Measurements from ENCODE around the gene SIVA1.
"Not testable (repeated sequence)": the region's sequence is repeated elsewhere in the genome, so short reads cannot be mapped to it uniquely, and the experiment has no call there.

SIVA1 gene

DNA sequence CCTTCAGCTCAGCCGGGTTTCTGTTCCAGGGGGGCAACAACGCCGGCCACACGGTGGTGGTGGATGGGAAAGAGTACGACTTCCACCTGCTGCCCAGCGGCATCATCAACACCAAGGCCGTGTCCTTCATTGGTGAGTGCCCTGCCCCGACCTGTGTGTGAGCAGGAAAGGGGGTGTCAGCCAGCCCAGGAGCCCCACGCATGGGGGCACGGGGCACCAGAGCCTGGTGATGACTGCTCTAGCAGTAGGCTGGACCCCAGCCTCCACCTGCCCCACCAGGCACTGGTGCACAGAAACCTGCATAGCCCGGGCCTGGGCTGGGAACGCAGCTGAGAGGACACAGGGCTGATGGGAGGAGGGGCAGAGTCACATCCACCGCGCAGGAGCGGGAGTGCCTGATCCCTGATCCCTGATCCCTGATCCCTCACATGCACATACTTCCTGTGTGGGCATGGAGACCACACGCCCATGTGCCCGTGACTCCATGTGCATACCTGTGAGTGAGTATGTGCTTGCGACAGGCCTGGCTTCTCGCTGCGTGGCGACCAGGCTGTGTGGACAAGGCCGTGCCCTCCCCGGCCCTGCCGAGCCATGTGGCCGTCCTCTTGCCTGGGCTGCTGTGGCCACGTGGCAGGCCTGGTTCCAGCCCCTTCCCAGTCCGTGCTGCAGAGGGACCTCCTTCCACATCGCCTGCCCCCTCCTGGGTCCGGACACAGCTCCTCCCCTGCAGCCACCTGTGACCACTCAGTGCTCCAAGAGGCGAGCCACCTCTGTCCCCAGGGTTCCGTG is 17.8 kb upstream of the SIVA1 start:
- no peak for DNase-seq

DNA sequence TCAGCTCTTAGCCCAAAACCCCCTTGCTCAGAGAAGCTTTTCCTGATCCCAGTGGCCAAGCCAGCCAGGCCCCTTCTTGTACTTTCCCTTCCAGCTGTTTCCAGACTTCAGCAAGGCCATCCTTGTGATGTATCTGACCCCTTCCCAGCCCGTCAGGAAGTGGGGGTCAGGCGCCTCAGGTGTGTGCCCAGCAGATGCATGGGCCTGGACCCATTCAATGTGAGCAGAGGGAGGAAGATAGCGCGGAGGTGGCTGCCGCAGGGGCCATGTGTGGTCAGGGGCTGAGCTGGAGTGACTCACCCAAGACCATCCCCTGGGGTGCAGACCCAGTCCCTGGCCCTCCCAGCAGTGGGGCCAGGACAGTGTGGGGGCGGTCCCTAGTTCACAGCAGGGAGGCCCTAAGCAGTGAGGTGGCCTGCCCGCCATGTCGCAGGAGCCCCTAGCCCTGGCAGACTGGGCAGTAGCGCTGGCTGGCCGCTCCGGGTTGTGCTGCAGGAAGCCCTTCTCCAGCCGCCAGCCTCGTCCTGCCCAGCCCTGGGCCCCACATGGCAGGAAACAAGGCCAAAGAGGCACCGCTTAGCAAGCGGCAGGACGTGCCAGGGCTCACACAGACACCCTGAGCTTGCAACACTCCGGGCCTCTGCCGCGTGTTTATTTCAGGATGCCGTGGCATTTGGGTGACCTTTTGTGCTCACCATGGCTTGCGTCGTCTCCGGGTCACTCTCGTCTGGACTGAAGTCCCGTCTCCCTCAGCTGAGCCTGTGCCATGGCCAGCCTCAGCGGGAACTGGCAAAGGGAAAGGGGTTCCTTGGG is 16.9 kb upstream of the SIVA1 start:
- DNase-seq, result no peak

DNA sequence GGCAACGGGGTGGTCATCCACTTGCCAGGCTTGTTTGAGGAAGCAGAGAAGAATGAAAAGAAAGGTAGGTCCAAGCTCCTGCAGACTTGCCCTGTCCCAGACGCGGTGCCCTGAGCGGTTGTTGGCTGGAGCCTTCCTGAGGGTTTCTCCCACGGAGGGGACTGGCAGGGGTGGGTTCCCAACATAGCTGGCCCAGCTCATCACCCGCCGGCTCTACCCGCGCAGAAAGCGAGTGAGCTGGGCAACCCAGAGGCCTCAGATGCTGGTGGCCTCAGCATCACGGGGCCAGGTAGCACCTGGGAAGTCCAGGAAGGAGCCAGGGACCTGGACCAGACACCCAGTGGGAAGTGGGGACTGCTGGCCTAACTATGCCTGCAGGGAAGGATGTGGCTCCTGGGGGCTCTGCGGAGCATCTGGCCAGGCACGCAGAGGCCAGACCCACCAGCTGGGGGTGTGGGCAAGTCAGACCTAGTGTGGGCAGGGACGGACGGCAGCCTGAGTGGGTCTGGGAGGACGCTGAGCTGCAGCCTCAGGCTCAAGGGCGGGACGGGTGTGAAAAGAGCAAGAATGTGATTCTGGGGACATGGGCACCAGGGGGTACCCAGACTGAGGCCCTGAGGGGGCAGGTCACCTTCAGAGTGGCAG is 14.4 kb upstream of the SIVA1 start:
- DNase-seq, result no peak

DNA sequence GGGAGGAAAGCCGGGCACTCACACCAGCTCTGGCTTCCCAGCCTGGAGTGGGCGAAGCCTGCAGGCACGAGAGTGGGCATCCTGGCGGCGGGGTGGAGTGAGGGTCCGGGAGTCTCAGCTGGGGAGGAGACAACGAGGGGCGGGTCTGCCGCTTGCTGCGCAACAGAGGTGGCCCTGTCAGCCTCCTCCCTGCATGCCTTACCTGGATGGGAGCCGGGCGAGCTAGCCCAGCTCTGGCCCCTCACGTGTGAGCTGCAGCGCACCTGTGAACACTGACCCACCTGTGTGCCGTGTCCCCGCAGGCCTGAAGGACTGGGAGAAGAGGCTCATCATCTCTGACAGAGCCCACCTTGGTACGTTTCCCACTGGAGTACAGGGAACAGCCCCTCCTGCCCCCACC is 13.9 kb upstream of the SIVA1 start:
- DNase-seq, result no peak

DNA sequence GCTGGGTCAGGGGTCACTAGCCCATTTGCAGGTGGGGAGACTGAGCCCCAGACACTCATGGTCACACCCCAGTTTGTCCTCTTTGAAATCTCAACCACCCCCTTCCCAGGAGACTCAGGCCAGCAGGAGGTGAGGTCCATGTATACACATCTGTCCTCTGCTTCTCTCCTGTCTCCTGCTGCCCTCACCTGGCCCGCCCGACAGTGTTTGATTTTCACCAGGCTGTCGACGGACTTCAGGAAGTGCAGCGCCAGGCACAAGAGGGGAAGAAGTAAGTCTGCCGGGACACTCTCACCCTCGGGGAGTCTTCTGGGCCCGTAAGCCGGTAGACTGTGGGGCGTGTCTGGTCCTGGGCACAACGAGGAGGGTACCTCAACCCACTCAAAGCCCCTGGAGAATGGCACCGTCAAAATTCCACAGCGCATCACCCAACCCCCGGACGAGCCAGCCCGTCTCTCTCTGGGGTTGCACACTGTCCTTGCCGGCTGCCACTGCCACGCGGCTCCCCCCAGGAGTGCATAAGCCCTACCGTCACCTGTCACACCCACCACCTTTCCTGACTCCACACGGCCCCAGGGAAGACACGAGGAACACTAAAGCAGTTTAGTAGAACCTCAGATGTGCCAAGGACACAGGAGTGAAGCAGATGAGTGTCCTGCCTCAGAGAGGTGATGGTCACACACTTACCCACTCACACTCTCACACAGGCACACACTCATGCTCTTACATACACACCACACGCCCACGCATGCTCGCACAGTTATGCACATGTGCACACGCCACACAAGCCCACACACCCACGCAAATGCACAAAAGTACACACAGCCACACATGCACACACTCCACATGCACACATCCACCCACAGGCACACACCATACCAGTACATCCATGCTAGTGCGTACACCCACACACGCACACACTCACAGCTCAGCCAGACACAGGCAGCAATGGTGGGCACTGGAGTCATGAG is 13.1 kb upstream of the SIVA1 start:
- DNase-seq, result no peak

DNA sequence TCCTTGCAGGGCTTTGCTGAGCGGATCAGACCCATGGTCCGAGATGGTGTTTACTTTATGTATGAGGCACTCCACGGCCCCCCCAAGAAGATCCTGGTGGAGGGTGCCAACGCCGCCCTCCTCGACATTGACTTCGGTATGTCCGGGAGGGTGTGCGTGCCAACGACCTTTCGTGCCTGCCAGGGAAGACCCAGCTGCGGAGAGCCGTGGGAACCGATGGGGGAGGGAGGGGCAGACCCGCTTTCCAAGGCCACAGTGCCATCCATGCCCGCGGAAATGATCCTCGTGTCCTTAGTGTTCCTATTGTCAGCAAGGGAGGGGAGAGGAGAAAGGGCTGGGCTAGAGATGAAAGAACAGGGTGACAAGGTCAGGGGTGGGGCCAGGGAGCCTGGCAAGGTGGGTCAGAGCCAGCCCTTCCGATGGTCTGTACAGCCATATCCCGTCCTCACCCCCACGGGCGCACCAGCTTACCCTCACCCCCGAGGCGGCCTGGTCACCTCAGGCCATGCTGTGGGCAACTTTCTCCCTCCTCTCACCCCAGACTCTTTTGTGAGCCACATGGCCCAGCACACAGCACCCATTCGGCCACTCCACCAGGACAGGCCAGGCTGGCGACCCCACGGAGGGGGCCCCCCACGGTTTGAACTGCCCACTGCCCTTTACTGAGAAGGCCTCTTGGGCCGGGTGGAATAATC is 11.7 kb upstream of the SIVA1 start:
- DNase-seq, result no peak

DNA sequence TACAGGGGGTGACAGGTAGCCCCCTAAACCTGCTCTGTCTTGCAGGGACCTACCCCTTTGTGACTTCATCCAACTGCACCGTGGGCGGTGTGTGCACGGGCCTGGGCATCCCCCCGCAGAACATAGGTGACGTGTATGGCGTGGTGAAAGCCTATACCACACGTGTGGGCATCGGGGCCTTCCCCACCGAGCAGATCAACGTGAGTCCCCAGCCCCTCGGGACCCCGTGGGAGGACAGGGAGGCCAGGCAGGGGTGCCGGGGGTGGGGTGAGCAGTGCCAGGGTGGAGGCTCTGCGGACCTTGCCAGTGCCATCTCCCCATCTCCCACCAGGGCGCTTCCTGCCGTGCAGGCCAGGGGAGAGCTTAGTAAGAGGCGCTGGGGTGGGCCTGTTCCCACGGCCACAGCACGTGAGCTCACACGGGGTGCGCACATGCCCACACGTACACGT is 11.1 kb upstream of the SIVA1 start:
- DNase-seq, result no peak

DNA sequence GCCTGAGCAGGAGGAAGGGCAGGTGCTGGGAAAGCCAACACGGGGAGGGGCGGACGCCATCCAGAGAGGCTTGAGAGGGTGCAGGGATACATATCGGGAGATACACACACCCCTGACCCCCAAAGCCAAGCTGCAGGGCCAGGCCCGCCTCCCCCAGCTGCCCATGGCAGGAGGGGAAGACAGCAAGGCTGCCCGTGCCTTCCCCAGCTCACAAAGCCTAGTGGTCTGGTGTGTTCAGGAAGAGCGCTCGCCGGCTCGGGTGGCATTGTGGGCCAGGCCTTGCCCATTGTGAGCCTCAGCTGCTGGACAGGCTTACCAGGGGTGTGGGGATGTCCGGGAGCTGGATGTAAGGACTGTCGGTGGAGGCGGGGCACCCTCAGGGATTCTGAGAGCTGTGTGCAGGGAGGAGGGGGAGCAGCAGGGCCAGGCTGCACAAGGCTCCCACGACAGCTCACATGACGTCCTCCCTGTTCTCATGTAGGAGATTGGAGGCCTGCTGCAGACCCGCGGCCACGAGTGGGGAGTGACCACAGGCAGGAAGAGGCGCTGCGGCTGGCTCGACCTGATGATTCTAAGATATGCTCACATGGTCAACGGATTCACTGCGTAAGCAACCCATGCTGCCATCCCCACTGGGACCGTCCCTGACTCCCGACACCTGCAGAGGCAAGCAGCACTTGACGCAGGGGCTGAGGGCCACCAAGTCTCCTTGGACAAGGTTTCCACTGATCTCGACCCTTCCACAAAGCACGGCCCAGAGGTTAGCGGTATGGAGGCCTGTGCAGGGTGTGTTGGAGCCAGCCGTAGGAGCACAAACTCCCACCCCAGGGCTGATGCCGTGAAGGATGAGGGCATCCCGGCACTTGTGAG is 10.1 kb upstream of the SIVA1 start:
- DNase-seq, result no peak

DNA sequence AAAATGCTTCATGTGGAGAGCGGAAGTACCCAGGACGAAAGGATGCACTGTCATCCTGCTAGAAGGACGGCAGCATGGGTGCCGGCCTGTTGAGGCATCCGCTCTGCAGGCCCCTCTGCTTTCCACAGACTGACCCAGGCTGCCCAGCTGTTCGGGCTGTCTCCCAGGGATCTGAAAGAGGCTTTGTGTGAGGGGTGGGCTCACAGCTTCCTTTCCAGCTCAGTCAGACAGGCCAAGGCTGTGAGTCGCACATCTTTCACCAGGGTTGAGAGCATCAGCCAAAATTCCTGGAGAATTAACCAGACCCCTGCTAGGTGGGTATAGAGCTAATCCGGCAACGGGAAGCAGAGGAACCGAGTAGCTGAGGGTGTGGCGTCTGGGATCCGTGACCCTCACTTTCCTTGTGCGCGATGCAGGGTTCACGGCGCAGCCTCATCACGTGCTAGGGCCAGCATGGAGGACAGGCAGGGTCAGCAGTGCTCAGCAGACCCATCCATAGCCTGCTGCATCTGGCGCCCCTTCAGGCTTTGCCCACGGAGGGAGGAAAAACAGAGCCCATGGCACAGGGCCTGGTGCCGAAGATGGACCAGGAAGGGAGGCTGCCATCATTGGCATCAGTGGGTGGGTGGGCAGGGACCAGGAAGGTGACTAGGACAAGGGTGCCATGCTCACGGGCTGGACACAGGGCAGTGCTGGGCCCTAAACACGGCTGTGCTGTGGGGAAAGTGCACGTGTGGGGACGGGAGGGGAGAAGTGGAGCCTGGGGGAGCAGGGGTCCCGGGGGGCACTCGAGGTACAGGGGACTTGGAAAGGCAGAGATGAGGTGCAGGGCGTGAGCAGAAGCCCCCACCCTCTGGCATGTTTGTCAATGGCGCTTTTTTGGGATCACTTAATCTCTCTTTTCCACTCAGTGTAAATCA is 9.2 kb upstream of the SIVA1 start:
- DNase-seq, result no peak

DNA sequence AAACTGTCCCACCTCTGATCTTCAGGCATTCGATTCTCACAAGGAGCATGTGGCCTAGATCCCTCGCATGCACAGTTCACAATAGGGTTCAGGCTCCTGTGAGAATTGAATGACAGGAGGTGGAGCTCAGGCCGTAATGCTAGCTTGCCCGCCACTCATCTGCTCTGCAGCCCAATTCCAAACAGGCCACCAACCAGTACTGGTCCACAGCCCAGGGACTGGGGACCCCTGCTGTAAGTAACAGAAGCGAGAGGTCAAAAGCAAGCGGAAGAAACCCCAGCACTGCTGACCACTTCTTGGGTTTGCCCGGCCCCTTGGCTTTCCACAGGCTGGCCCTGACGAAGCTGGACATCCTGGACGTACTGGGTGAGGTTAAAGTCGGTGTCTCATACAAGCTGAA is 8.5 kb upstream of the SIVA1 start:
- no peak for DNase-seq

DNA sequence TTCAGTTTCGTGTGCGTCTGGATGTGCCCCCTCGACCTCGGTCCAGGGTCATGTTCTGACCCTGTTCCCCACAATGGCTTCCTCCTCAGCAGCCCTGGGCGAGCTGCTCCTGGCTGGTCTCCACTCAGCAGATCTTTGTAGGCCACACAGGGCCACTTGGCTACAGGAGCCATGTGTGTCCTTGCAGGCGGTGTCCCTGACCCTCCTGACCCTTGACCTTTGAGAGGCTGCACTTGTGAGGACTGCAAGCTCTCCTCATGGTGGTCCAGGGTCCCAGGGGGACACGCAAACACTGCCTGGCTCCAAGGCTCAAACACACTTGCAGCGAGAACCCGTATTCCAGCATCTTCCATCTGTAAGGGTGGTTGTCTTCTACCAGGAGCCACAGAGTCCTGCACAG is 7.5 kb upstream of the SIVA1 start:
- no peak for DNase-seq

DNA sequence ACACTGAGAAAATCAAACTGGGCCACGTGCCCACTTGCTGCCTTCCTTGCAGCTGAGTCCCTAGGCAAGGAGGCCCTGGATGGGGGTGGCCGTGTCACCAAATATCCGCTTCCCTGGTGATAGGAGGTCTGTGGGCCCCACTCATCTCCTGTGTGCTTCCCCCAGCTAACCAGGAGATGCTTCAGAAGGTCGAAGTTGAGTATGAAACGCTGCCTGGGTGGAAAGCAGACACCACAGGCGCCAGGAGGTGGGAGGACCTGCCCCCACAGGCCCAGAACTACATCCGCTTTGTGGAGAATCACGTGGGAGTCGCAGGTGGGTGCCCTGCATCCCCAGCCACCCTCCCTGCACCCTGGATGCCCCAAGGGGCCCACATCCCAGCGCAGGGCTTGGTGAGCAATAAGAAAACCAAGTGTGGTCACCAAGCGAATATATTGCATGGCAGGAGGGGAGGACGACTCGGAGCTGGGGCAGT is 6.8 kb upstream of the SIVA1 start:
- no peak for DNase-seq

DNA sequence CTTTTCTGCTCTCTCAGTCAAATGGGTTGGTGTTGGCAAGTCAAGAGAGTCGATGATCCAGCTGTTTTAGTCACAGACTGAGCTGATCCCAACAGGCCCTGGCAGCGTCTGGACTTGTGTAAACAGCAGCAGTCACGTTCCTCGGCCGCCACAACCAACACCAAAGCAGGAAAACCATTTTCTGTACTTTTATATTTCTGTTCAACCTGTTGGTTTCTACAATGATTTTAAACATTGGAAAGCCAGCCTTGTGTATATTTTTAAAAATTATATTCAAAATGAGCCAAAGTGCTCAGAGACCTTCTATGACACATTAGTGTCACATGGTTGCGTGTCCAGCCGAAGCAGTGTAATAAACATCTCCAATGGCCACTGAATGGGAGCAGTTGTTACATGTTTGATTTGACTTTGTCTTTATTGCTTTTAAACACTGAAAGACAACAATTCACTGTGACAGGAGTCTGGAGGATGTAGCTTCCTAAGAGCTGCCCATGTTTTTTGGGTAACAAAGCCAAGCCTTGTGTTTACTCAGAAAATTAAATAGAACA is 5.9 kb upstream of the SIVA1 start:
- no peak for DNase-seq

DNA sequence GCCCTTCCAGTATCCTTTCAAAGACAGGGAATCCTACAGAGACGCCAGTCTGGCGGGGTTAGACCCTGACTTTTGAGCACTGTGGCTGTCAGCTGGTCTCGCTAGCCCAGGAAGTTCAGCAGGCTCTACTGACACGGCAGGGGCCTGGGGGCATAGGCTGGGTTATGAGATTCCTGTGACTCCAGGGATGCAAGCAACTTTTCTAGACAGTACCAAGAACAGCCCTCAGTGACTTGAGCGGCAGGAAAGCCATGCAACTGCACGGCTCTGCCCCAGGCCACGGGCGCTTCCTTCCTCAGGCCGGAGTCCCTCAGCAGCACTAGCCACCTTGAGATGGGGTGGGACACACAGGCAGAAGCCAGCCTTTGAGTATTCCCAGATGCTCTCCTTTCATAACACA is 5.1 kb upstream of the SIVA1 start:
- no peak for DNase-seq

DNA sequence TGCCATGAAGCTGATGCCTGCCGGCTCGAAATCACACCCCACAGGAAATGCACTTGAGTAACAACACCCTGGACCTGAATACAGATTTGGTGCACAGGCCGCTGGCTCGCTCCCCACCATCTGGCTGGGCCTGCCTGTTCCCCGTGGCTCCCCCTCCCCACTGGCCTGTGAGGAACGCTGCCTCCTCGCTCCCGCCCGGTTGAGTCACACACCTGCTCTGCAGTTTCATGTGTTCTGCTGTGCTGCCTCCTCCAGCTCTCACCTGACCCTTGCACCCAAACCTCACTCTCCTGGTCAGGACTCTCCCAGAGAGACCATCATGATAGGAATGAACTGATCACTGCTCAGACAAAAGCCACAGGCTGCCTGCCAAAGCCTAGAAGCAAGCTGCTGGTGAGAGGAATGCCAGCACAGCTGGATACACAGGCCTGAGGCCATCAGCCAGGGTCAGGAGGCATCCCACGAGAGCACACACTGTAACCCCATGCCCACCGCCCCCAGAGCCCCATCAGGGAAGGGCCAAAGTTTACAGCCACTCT is 3.8 kb upstream of the SIVA1 start:
- no peak for DNase-seq

DNA sequence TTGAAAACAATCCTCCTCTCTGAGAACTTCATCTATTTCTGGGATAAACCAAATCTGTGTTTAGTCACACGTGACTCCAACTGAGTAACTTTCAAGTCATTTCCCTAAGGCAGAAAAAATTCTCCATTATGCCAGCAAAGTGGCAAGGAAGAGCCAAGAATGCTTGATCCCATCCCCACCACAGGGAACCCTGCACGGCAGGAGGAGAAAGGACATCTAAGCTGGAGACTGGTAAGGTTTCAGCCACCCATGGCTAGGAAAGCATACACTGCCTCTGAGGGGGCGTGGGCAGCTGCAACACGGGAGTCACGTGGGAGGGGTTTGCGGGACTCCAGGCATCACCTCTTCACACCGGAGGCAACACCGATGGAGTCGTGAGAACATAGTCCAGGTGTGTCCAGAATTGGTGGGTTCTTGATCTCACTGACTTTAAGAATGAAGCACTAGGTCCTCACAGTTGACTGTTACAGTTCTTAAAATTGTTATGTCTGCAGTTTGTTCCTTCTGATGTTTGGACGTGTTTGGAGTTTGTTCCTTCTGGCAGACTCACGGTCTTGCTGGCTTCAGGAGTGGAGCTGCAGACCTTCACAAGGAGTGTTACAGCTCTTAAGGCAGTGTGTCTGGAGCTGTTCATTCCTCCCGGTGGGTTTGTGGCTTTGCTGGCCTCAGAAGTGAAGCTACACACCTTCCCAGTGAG is 2.7 kb upstream of the SIVA1 start:
- no peak for DNase-seq

DNA sequence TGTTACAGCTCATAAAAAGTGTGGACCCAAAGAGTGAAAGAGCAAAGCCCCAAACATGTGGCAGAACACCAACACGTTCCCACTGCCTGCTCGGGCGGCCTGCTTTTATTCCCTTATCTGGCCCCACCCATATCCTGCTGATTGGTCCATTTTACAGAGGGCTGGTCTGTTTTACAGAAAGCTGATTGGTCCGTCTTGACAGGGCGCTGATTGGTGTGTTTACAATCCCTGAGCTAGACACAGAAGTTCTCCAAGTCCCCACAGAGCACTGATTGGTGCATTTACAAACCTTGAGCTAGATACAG is 2.2 kb upstream of the SIVA1 start:
- DNase-seq, result not testable (repeated sequence)
